ENCODE measurements around the gene CST5. TPM values are rescaled to one million over a fixed set of nuclear protein-coding genes. Genes with fewer than 3 reads are reported as not detected.

CST5 gene
- total and polyA plus RNA-seq, 2 experiments from 2014 or later: not detected

DNA sequence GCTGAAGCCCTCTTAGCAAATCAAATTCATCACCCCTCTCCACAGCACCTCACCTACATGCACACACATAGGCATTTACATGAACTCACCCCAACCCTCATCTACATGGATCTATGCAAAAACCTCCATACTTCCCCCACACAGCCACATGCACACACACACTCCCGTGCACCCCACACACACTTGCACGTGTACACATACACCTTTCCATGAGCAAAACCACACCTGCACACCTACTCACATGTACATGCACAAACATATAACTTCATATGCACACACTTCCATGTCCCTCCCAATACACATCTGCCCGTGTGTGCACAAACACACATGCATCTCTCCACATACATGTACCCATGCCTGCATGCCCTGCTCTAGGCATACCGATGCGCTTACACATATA lies 23.3 kb downstream of the CST5 start (continued):
- TF ChIP-seq EZH2 (IDR thresholded peaks at IDR 0.05; ENCODE audit: low read depth, unreplicated experiment) (no peak), POLR2AphosphoS5 (IDR thresholded peaks at IDR 0.05; ENCODE audit: low read depth) (no peak), EZH2phosphoT487 (IDR thresholded peaks at IDR 0.05; ENCODE audit: unreplicated experiment) (no peak)
- TF ChIP-seq, protein P1, sequence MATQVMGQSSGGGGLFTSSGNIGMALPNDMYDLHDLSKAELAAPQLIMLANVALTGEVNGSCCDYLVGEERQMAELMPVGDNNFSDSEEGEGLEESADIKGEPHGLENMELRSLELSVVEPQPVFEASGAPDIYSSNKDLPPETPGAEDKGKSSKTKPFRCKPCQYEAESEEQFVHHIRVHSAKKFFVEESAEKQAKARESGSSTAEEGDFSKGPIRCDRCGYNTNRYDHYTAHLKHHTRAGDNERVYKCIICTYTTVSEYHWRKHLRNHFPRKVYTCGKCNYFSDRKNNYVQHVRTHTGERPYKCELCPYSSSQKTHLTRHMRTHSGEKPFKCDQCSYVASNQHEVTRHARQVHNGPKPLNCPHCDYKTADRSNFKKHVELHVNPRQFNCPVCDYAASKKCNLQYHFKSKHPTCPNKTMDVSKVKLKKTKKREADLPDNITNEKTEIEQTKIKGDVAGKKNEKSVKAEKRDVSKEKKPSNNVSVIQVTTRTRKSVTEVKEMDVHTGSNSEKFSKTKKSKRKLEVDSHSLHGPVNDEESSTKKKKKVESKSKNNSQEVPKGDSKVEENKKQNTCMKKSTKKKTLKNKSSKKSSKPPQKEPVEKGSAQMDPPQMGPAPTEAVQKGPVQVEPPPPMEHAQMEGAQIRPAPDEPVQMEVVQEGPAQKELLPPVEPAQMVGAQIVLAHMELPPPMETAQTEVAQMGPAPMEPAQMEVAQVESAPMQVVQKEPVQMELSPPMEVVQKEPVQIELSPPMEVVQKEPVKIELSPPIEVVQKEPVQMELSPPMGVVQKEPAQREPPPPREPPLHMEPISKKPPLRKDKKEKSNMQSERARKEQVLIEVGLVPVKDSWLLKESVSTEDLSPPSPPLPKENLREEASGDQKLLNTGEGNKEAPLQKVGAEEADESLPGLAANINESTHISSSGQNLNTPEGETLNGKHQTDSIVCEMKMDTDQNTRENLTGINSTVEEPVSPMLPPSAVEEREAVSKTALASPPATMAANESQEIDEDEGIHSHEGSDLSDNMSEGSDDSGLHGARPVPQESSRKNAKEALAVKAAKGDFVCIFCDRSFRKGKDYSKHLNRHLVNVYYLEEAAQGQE (IDR thresholded peaks at IDR 0.05; ENCODE audit: unreplicated experiment): no peak

DNA sequence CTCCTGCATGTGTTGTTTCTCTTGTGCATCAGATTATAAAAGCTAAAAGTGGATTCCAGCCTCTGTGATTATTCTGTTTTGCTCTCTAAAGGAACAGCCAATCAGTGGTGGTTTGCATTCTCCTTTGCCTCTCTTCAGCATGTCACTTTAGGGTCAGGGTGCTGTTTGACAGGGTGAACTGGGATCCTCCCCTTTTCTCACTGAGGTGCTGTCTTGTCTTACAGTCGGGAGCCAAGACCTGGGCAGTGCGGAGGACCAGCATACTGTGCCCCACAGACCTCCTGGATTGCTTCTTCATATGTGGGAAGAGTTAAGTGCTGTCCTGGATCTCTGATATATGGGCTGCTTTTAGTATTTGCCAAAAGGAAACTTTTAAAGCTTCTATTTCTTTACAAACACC lies 37.9 kb downstream of the CST5 start:
- no peaks in the 10 kb centered on the region for H3K4me1 ChIP-seq (ENCODE audit: insufficient read depth)
- no peak for ATAC-seq
- no peak overlapping the region for H3K27ac Mint-ChIP-seq

DNA sequence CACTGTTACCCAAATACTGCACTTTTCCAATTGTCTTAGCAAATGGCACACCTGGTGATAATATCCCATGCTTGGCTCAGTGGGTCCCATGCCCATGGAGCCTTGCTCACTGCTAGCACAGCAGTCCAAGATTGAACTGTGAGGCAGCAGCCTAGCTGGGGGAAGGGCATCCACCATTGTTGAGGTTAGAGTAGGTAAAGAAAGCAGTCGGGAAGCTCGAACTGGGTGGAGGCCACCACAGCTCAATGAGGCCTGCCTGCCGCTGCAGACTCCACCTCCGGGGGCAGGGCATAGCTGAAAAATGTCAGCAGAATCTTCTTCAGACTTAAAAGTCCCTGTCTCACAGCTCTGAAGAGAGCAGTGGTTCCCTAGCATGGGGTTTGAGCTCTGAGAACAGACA lies 43.8 kb downstream of the CST5 start:
- no peak overlapping the region for H3K4me2 ChIP-seq
- no peaks in the 10 kb centered on the region for H3K79me2 ChIP-seq (replicated peaks; ENCODE audit: insufficient read depth)
- no peaks in the 10 kb centered on the region for H3F3A ChIP-seq (replicated peaks; ENCODE audit: low read depth)
- no peak overlapping the region for H3K4me3 ChIP-seq
- no peak overlapping the region for H3K27ac ChIP-seq (ENCODE audit: low read depth)
- no peak overlapping the region for H3K27ac Mint-ChIP-seq
- no peaks in the 10 kb centered on the region for H3K27me3 ChIP-seq (ENCODE audit: insufficient read depth)
- peaks cover 9% of the 10 kb centered on the region; the same call in 2 of the 3 replicates for H3K36me3 Mint-ChIP-seq (ENCODE audit: low read depth)
- no peaks in the 10 kb centered on the region for H3K4me1 ChIP-seq (ENCODE audit: insufficient read depth)
- H3K27me3 Mint-ChIP-seq (ENCODE audit: insufficient read depth, low read depth, poor library complexity): peaks cover 5% of the 10 kb centered on the region
- peaks cover 19% of the 10 kb centered on the region; the same call in 2 of the 3 replicates for H3K9me3 Mint-ChIP-seq
- H2AFZ ChIP-seq: no peak overlapping the region
- peaks cover 6% of the 10 kb centered on the region; the same call in 1 of the 2 replicates for H3K9me2 ChIP-seq (ENCODE audit: insufficient read depth)
- DNase-seq (ENCODE audit: low spot score): no peak
- H3K36me3 ChIP-seq (ENCODE audit: insufficient read depth): no peaks in the 10 kb centered on the region
- TF ChIP-seq, protein P1 (IDR thresholded peaks at IDR 0.05; ENCODE audit: unreplicated experiment): no peak
- TF ChIP-seq, protein P2, sequence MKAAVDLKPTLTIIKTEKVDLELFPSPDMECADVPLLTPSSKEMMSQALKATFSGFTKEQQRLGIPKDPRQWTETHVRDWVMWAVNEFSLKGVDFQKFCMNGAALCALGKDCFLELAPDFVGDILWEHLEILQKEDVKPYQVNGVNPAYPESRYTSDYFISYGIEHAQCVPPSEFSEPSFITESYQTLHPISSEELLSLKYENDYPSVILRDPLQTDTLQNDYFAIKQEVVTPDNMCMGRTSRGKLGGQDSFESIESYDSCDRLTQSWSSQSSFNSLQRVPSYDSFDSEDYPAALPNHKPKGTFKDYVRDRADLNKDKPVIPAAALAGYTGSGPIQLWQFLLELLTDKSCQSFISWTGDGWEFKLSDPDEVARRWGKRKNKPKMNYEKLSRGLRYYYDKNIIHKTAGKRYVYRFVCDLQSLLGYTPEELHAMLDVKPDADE (IDR thresholded peaks at IDR 0.05): no peak
- ATAC-seq: no peak
- no peaks in the 10 kb centered on the region; the same call in 2 of the 3 replicates for H3K4me1 Mint-ChIP-seq
- no peak overlapping the region for H3K4me3 Mint-ChIP-seq
- no peaks in the 10 kb centered on the region for H4K20me1 ChIP-seq (replicated peaks; ENCODE audit: insufficient read depth)

More for the DNA sequence above, 37.9 kb downstream of the CST5 start:
- H3K27me3 ChIP-seq (ENCODE audit: insufficient read depth): no peaks in the 10 kb centered on the region
- no peak overlapping the region for H3K4me2 ChIP-seq
- no peaks in the 10 kb centered on the region for H3K4me1 Mint-ChIP-seq
- TF ChIP-seq POLR2AphosphoS5 (IDR thresholded peaks at IDR 0.05; ENCODE audit: low read depth): no peak
- no peak overlapping the region for H2AFZ ChIP-seq
- no peaks in the 10 kb centered on the region for H3K79me2 ChIP-seq (replicated peaks; ENCODE audit: insufficient read depth)
- peaks cover 3% of the 10 kb centered on the region; the same call in 1 of the 2 replicates for H3K9me2 ChIP-seq (ENCODE audit: insufficient read depth)
- H3K27ac ChIP-seq (ENCODE audit: low read depth): no peak overlapping the region
- DNase-seq (ENCODE audit: low spot score): no peak
- H3K36me3 Mint-ChIP-seq (ENCODE audit: low read depth): no peaks in the 10 kb centered on the region
- H3K4me3 ChIP-seq: no peak overlapping the region
- no peaks in the 10 kb centered on the region for H3F3A ChIP-seq (replicated peaks; ENCODE audit: low read depth)
- peaks cover 3% of the 10 kb centered on the region for H3K27me3 Mint-ChIP-seq (ENCODE audit: insufficient read depth, low read depth, poor library complexity)
- no peaks in the 10 kb centered on the region for H4K20me1 ChIP-seq (replicated peaks; ENCODE audit: insufficient read depth)
- 0 out of 3 replicates have a peak, but pooled peaks cover 8% of the 10 kb centered on the region for H3K9me3 Mint-ChIP-seq
- no peaks in the 10 kb centered on the region for H3K36me3 ChIP-seq (ENCODE audit: insufficient read depth)
- no peak overlapping the region for H3K4me3 Mint-ChIP-seq
